OCI-LY1 (cell line): ENCODE measurements around the gene CHCHD3.

Source experiments
- H2AFZ ChIP-seq: fragments of 200-600 bp; sonication (generic), shearing (Covaris generic); 2 replicates; pipeline ENCODE4 v1.6.0; 2014; ENCODE audit warnings: antibody characterized with exemption, mild to moderate bottlenecking, low read length
- H3F3A ChIP-seq: fragments of 200-600 bp; sonication (generic), shearing (Covaris generic); 2 replicates; pipeline ENCODE4 v1.6.0; 2014; ENCODE audit warnings: mild to moderate bottlenecking, antibody characterized with exemption, low read length, moderate library complexity; ENCODE audit not compliant: insufficient read depth
- H3K27ac ChIP-seq: fragments of 200-600 bp; sonication (generic); 2 replicates; pipeline ENCODE4 v1.5.1; 2014; ENCODE audit warnings: low read length, mixed run types, mild to moderate bottlenecking, low read depth; ENCODE audit not compliant: poor library complexity, severe bottlenecking
- H3K27me3 ChIP-seq: fragments of 200-600 bp; sonication (generic); 2 replicates; pipeline ENCODE4 v1.6.0; 2014; ENCODE audit warnings: antibody characterized with exemption, mild to moderate bottlenecking, low read length, moderate library complexity; ENCODE audit not compliant: insufficient read depth
- H3K36me3 ChIP-seq: fragments of 200-600 bp; sonication (generic); 2 replicates; pipeline ENCODE4 v1.6.1; 2014; ENCODE audit warnings: mild to moderate bottlenecking, antibody characterized with exemption, low read length, moderate library complexity, mixed read lengths; ENCODE audit not compliant: insufficient read depth
- H3K4me1 ChIP-seq: fragments of 200-600 bp; sonication (generic); 2 replicates; pipeline ENCODE4 v1.5.1; 2014; ENCODE audit warnings: mild to moderate bottlenecking, low read length, moderate library complexity; ENCODE audit not compliant: insufficient read depth, severe bottlenecking
- H3K4me2 ChIP-seq: fragments of 200-600 bp; sonication (generic), shearing (Covaris generic); 2 replicates; pipeline ENCODE4 v1.6.1; 2014; ENCODE audit warnings: low read length
- H3K4me3 ChIP-seq: fragments of 200-600 bp; sonication (generic); 2 replicates; pipeline ENCODE4 v1.5.1; 2014; ENCODE audit warnings: low read length, low read depth, mild to moderate bottlenecking, mixed read lengths; ENCODE audit not compliant: poor library complexity, severe bottlenecking
- H3K79me2 ChIP-seq: fragments of 200-600 bp; shearing (Covaris generic); 2 replicates; pipeline ENCODE4 v1.6.1; 2016; ENCODE audit warnings: mixed run types, low read length, mixed read lengths; ENCODE audit not compliant: insufficient read depth
- H3K9ac ChIP-seq: fragments of 200-600 bp; sonication (generic), shearing (Covaris generic); 2 replicates; pipeline ENCODE4 v1.6.1; 2014; ENCODE audit warnings: mild to moderate bottlenecking, low read length, mixed read lengths
- H3K9me2 ChIP-seq: fragments of 200-600 bp; sonication (generic), shearing (Covaris generic); 2 replicates; pipeline ENCODE4 v1.6.1; 2014; ENCODE audit warnings: low read depth, mild to moderate bottlenecking, low read length, mixed read lengths
- H3K9me3 ChIP-seq: fragments of 200-600 bp; shearing (Covaris generic); 2 replicates; pipeline ENCODE4 v1.6.1; 2014; ENCODE audit warnings: low read length, mixed read lengths
- H4K20me1 ChIP-seq: fragments of 200-600 bp; sonication (generic), shearing (Covaris generic); 2 replicates; pipeline ENCODE4 v1.6.0; 2016; ENCODE audit warnings: mild to moderate bottlenecking, low read length; ENCODE audit not compliant: insufficient read depth
- EZH2 ChIP-seq: fragments of 200-600 bp; sonication (generic), shearing (Covaris generic); IDR thresholded peaks from 2 replicates; pipeline ENCODE4 v1.8.0; 2017; ENCODE audit warnings: borderline replicate concordance, mixed run types, mild to moderate bottlenecking, antibody characterized with exemption, low read length, moderate library complexity, mixed read lengths
- TF ChIP-seq, protein P1 (sequence below): fragments of 200-600 bp; sonication (generic), shearing (Covaris generic); IDR thresholded peaks from 2 replicates; pipeline ENCODE4 v1.5.1; 2017; ENCODE audit warnings: mild to moderate bottlenecking, antibody characterized with exemption, low read length, moderate library complexity, mixed read lengths

CHCHD3 gene

DNA sequence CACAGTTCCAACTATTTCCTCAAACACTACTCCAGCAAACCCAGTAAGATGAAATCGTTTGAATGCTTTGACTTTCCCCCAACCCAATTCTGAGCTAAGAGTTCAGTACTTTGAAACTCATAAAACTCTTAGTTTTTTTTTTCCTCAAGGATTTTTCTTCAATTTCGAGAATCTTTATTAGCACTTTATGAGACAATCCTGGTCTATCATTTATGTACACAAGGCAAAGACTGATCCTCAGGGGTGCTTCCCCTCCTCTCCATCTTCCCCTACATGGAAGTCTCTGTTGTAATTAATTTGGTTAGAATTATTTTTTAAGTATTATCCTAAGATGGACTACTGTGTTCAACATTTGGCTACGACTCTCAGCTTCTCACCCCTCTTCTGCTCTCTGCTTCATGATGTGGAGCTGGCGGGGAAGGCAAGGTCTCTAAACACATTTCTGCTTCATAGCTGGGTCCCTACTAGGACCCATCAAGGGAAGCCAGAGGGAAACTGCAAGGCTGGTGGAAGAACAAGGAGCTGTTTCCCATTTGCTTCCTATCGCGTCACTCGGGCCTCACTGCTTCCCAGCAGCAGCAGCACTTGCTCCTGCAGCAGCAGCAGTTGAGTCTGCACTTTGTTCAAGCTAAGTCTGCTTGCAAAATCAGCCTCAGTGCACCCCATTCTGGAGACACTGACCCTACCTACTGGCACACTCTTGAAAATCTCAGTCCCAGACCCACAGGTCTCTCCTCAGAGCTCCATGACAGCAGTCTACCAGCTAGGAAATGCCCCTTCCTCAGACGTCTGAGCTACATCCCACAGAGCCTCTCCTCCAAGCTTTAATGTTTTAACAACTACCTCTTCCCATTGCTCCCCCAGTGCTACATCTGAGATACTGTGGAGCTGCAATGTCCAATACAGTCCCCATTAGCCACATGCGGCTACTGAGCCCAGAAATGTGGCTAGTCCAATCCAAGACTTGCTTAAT, 90.0 kb downstream of the CHCHD3 start:
- peaks cover 32% of the 10 kb centered on the region for H3K79me2 ChIP-seq
- H3K4me3 ChIP-seq: no peak overlapping the region
- H4K20me1 ChIP-seq: no peaks in the 10 kb centered on the region
- H3K27ac ChIP-seq: no peak overlapping the region
- TF ChIP-seq, protein P1, sequence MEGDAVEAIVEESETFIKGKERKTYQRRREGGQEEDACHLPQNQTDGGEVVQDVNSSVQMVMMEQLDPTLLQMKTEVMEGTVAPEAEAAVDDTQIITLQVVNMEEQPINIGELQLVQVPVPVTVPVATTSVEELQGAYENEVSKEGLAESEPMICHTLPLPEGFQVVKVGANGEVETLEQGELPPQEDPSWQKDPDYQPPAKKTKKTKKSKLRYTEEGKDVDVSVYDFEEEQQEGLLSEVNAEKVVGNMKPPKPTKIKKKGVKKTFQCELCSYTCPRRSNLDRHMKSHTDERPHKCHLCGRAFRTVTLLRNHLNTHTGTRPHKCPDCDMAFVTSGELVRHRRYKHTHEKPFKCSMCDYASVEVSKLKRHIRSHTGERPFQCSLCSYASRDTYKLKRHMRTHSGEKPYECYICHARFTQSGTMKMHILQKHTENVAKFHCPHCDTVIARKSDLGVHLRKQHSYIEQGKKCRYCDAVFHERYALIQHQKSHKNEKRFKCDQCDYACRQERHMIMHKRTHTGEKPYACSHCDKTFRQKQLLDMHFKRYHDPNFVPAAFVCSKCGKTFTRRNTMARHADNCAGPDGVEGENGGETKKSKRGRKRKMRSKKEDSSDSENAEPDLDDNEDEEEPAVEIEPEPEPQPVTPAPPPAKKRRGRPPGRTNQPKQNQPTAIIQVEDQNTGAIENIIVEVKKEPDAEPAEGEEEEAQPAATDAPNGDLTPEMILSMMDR: no peak
- no peak for TF ChIP-seq EZH2
- H3K27me3 ChIP-seq: no peaks in the 10 kb centered on the region
- no peak overlapping the region for H3K9ac ChIP-seq
- H3K9me3 ChIP-seq: peaks cover 10% of the 10 kb centered on the region; the same call in 1 of the 2 replicates
- H2AFZ ChIP-seq: no peak overlapping the region
- H3K4me2 ChIP-seq: no peak overlapping the region
- H3F3A ChIP-seq: no peaks in the 10 kb centered on the region
- no peaks in the 10 kb centered on the region for H3K4me1 ChIP-seq
- H3K36me3 ChIP-seq: peaks cover 7% of the 10 kb centered on the region; the same call in 1 of the 2 replicates
- no peaks in the 10 kb centered on the region for H3K9me2 ChIP-seq

DNA sequence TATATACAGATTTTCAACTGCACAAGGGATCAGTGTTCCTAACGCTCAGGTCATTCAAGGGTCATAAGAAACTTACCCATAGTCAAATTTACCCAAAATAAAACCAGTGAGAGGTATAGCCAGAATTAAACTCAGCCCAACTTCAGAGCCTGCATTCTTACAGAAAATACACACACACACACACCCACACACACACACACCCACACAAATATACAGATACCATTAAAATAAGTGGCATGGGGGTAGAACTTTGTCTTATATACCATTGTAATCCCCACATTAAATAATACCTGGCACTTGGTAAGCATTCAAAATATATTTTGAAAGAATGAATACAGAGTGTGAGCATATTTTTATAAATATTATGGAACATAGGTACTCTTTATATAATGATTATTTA, 93.8 kb downstream of the CHCHD3 start:
- Histone ChIP-seq H3K4me3 (no peak overlapping the region), H3K9me2 (no peaks in the 10 kb centered on the region), H3K36me3 (peaks cover 7% of the 10 kb centered on the region; the same call in 1 of the 2 replicates), H3K9me3 (peaks cover 14% of the 10 kb centered on the region), H3K4me1 (no peaks in the 10 kb centered on the region), H3K4me2 (no peak overlapping the region), H3F3A (no peaks in the 10 kb centered on the region), H2AFZ (no peak overlapping the region), H3K9ac (no peak overlapping the region), H3K79me2 (peaks cover 5% of the 10 kb centered on the region; the same call in 1 of the 2 replicates), H4K20me1 (no peaks in the 10 kb centered on the region), H3K27ac (no peak overlapping the region), H3K27me3 (no peaks in the 10 kb centered on the region)
- TF ChIP-seq, protein P1: no peak
- no peak for TF ChIP-seq EZH2

DNA sequence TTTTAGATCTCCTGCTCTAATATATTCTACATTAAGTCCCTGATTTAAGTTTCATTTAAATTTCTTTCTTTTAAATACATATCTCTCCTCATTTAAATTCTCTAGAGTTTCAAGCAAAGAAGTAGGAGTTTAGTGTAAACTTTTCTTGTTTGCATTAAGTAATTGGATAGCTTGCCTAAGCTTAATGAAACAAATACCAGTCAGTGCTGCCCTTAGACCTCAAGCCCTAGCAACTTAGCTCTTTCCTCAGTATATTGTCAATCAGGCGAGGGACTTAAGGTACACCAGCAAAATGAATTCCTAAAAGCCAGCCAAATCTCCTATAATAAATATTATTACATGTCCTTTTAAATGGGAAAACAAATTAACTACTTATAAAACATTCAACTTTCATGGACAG, 101.5 kb downstream of the CHCHD3 start:
- no peak overlapping the region for H3K4me3 ChIP-seq
- H3K9ac ChIP-seq: no peak overlapping the region
- H3K27me3 ChIP-seq: no peaks in the 10 kb centered on the region
- peaks cover 30% of the 10 kb centered on the region for H3K79me2 ChIP-seq
- no peaks in the 10 kb centered on the region for H3K9me3 ChIP-seq
- no peaks in the 10 kb centered on the region for H3F3A ChIP-seq
- no peaks in the 10 kb centered on the region for H3K4me1 ChIP-seq
- no peaks in the 10 kb centered on the region for H4K20me1 ChIP-seq
- no peaks in the 10 kb centered on the region for H3K36me3 ChIP-seq
- no peak overlapping the region for H3K4me2 ChIP-seq
- no peak overlapping the region for H2AFZ ChIP-seq
- no peak overlapping the region for H3K27ac ChIP-seq
- TF ChIP-seq, protein P1: no peak
- no peak for TF ChIP-seq EZH2
- H3K9me2 ChIP-seq: no peaks in the 10 kb centered on the region
